Glomerular visceral epithelial cell (primary cell): ENCODE results near the gene CALHM2.

Source experiments
- DNase-seq: peaks from one replicate; pipeline ENCODE4 v3.0.0-alpha.2; 2016; ENCODE audit errors: extremely low spot score

CALHM2 gene

GRCh38 chr10:103476046-103476768 is 24.0 kb upstream of the CALHM2 start:
- no peak for DNase-seq

GRCh38 chr10:103475437-103475836 is 23.3 kb upstream of the CALHM2 start:
- no peak for DNase-seq

- no peak for DNase-seq
Measured at GRCh38 chr10:103474077-103474476, 21.9 kb upstream of the CALHM2 start.

- DNase-seq: no peak
Measured at GRCh38 chr10:103473261-103473671, 21.1 kb upstream of the CALHM2 start.

GRCh38 chr10:103472005-103472404 is 19.8 kb upstream of the CALHM2 start:
- DNase-seq: no peak

GRCh38 chr10:103470761-103471653 is 18.8 kb upstream of the CALHM2 start:
- peak; percentile 24 for DNase-seq

GRCh38 chr10:103469201-103469600 is 17.0 kb upstream of the CALHM2 start:
- no peak for DNase-seq

- DNase-seq: no peak
Measured at GRCh38 chr10:103467406-103467805, 15.2 kb upstream of the CALHM2 start.

- DNase-seq: no peak
Measured at GRCh38 chr10:103466734-103467133, 14.6 kb upstream of the CALHM2 start.

- DNase-seq: no peak
Measured at GRCh38 chr10:103465411-103466179, 13.4 kb upstream of the CALHM2 start.

GRCh38 chr10:103463499-103463898 is 11.3 kb upstream of the CALHM2 start:
- DNase-seq: no peak

GRCh38 chr10:103459615-103460014 is 7.4 kb upstream of the CALHM2 start:
- no peak for DNase-seq

GRCh38 chr10:103458720-103459119 is 6.5 kb upstream of the CALHM2 start, which contains the start of gene CALHM1:
TSS of gene CALHM1 (minus strand) at chr10:103458900. CDS start at chr10:103458751, 149 bp downstream.
- DNase-seq: no peak

GRCh38 chr10:103457896-103458583 is 5.9 kb upstream of the CALHM2 start:
- no peak for DNase-seq

- no peak for DNase-seq
Measured at GRCh38 chr10:103457176-103457712, 5.1 kb upstream of the CALHM2 start.

GRCh38 chr10:103456074-103456660 is 4.0 kb upstream of the CALHM2 start:
- DNase-seq: no peak

GRCh38 chr10:103455235-103455634 is 3.1 kb upstream of the CALHM2 start:
- DNase-seq: no peak

GRCh38 chr10:103454026-103454425 is 1.9 kb upstream of the CALHM2 start:
- DNase-seq: no peak

- DNase-seq: no peak
Measured at GRCh38 chr10:103452506-103453230, 498 bp upstream of the CALHM2 start.
